Hindlimb muscle (tissue), 1 donor: ENCODE results near the gene GZF1. TPM values are rescaled to one million over a fixed set of nuclear protein-coding genes. Genes with fewer than 3 reads are reported as not detected.

Experiments
- DNase-seq: peaks from one replicate; pipeline ENCODE4 v3.0.0-alpha.2; 2013
- polyA plus RNA-seq: library from polyadenylated mRNA; unstranded; fragments of 120-200 nt; gene quantifications from one replicate; pipeline ENCODE4 v1.2.1, GENCODE V29; 2013; ENCODE audit not compliant: insufficient read length

Gene GZF1
- polyA plus RNA-seq, 1 donor: 10.8 TPM

DNA sequence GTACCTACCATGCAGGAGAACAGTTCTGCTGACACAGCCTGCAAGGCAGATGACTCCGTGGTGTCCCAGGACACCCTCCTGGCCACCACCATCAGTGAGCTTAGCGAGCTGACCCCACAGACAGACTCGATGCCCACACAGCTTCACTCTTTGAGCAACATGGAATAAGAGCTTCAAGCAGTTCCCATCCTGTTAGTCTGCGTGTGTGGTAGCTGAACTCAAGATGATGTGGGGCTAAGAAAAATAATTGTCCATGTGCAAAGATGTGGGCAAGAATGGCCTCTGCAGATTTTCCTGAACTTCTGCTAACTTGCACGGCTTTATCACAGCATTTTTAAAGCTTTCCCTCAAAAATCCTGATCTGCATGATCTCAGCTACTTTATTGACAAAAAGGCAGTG, 8.3 kb downstream of the GZF1 start:
- DNase-seq: no peak

DNA sequence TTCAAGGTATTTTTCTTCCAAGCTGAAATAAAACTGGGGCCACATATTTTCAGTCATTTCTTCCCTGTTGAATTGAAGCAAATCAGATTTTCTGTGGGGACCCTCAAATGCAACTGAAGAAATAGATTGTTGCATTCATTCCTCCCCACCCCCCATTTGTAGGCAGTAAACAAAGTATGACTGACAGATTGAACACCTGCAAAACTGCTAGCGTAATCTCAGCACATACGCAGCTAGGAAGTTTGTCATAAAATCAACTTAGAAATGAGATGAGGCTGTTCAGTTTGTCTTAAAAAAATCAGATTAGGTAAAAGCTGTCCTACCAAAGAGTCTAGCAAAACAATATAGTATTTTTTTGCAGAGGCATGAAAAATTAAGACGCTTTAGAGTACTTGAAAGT, 8.9 kb downstream of the GZF1 start:
- DNase-seq: no peak

DNA sequence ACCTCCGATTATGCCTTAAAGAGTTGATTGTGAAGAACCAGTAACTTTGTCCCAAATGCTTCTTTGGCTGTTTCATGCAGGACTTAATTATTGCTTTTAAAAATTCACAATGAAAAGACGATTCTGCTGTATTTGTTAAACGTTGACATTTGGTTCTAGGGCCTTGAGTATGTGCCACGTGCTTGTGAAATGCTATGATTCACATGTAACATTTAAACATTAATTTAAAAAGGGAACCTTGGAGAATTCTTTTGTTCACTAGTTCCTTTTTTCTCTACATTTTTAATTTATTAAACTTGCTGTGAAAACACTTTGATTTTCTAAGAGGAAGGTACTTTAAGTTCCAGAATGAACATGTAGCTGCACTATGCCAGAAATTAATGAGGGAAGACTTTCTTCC, 9.5 kb downstream of the GZF1 start:
- DNase-seq: no peak

GRCh38 chr20:23374441-23374840, 12.5 kb downstream of the GZF1 start:
- no peak for DNase-seq

DNA sequence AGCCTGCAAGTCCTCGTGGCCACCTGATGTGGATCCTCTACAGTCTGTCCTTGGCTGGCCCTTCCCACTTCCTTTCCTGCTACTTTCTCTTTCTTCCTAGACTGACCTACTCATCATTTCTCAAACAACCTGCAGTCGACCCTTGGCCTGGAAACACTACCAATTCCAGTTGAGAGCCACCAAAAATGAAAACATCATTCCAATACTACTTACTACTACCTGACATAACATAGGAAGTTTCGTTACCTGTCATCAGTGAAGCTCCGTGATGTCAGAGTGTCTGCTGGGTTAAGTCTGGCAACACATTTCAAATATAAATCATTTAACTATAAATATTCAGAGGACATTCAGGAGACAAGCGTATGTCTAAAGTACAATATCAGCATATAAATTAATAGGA, 13.8 kb downstream of the GZF1 start:
- no peak for DNase-seq

DNA sequence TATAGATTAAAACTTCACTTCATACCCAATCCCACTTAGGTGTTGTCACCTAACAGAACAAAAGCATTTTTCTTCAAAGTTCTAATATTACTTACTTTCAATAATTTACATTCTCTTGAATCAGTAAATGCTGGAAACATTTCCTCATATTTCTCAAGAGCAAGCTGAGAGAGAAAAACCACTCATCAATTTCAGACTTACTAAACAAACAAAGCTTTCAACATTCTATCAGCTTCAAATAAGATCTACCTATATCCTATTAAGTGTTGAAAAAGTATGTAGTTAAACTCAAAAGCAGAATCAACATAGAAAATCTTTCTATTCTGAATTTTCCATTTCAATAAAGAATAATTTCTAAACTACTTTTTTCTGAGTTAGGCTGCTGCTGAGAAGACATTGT, 17.8 kb downstream of the GZF1 start:
- no peak for DNase-seq

GRCh38 chr20:23381876-23382275, 19.9 kb downstream of the GZF1 start:
- no peak for DNase-seq

- no peak for DNase-seq
Measured at GRCh38 chr20:23386304-23387117, 24.5 kb downstream of the GZF1 start.

DNA sequence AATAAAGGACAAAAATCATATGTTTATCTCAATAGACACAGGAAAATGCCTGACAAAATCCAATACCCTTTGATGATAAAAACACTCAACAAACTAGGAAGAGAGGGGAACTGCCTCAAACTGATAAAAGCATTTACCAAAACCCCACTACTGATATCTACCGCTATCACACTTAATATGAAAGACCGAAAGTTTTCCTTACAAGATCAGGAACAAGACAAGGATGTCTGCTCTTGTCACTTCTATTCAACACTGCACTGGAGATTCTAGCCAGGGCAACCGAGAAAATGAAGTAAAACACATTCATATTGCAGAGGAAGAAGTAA, 25.1 kb downstream of the GZF1 start:
- DNase-seq: no peak

GRCh38 chr20:23390091-23390774, 28.3 kb downstream of the GZF1 start:
- DNase-seq: no peak

DNA sequence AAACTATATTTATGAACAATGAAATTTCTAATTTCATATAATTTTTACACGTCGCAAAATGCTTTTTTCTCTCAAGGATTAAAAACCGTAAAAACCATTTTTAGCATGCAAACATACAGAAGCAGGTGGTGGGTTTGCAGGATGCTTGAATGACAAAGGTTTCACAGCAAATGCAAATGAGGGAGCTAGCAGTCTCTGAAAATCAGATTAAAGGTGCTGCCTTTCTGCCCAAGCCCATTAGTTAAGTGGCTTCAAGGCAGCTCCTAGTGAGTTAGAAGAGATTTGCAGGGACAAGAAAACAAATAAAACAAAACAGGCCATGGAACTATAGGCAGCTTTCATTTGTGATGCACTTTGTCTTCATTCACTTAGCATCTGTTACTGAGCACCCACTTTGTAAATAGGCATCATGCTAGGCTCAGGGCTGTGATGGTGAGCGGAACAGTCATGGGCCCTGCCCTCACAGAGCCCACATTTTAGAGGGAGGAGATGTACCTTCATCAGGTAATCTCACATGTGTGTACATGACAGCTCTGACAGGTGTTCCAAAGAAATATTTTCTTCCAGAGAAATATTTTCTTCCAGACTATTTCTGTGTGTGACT, 29.8 kb downstream of the GZF1 start:
- no peak for DNase-seq

DNA sequence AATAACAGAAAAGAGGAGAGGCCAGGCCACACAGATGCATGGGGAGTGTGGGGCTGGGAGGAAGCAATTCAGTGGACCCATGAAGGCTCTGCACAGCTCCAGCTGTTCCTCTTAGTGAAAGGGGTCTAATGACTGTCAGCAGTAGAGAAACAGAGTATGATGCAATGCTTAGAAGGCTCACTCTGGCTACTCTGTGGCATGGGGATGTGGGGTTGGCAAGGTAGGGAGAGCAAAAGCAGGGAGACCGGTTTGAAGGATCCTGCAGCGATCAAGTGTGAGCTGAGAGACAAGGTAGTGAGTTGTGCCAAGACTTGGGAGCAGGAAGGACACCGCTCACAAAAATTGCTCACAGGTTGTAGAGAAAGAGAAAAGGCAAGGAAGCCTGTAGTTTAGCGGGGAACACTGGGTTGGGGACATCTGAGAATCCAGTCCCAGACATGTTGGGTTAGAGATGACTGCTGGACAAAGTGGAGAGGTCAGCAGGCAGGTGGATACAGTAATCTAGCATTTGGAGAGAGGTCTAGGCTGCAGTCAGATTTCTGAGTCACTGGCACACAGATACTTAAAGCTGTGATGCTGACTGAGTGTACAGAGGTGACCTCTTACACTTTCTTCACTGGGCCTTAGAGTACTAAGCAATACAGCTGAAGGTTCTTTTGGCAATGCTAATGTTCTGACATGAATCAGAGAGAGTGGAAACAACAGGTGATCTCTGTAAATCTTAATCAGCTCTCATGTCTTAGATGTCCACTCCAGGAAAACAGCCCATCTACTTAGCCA, 32.2 kb downstream of the GZF1 start:
- DNase-seq: no peak

DNA sequence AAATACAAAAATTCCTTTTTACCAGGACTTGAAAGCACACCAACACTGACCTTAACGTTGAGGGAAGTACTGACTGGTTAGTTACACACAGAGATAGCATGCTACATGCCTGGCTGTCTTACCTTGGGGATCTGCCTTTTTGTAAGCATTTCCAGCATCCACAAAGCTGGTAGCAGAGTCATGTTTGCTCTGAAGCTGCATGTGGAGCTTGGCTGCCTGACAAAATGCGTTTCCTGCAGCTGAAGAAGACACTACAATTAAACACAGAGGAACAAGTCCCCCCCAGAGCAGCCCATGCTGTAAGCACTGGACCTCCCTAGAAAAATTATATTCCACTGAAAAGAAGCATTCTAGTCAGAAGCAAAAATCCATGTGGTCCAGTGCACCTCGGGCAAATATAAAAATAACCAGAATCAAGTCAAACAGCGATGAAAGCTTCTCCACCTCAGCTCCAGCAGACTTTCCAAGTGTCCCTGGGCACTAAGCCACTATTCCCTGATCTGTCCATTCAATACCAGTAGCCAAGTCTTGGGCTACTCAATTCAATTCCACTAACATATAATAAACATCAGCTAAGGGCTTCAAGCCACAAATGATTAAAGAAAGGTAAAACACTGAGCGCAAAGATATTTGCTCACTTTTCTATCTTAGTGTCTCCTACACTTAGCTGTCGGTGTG, 35.1 kb downstream of the GZF1 start:
- peak; percentile 10 for DNase-seq

- DNase-seq: no peak
Measured at GRCh38 chr20:23397961-23398360, 36.0 kb downstream of the GZF1 start.

DNA sequence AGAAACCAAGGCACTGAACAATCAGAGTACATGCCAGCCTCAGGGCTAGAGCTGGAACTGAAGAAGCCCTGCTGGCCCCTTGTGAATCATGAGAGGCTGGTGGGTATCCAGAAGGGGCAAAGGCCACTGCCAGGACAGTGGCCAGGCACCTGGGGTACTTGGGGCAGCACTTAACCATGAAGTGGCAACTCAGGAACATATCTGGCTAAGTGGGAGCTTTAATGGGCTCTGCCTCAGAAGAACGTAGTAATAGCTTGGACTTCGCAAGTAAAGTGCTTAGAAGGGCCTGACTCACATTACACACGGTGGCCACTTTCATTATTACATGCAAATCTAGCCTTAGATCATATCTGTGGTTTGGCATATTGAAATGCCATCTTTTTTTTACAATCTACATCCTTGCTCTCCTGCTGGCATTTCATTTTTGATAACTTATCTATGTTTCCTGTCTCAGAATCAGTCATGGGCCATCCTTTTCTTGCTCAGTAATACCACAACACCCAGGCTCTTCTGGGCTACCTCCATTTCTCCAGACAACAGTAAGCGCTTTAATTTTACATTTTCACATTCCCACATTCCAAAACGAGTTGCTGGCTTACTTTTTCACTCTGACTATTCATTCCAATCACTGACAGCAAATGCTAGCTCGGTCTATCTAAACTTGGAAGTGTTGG, 37.7 kb downstream of the GZF1 start:
- DNase-seq: no peak

DNA sequence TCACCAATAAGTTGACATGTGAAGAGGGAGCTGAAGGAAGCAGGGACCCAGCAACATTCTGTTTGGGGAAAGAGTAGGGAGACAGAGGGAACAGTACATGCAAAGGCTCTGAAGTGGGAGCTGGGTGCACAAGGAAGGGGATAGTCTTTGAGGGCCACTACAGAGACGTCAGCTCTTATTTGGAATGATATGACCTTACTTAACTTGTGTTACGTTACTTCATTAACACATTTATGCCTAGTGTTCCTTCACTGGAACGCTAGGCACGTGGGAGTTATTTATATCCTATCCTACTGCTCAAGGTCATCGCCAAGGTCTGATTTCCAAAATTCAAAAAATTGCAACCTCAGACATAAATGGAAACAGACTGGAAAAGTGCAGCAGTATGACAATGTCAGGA, 39.1 kb downstream of the GZF1 start:
- DNase-seq: no peak

DNA sequence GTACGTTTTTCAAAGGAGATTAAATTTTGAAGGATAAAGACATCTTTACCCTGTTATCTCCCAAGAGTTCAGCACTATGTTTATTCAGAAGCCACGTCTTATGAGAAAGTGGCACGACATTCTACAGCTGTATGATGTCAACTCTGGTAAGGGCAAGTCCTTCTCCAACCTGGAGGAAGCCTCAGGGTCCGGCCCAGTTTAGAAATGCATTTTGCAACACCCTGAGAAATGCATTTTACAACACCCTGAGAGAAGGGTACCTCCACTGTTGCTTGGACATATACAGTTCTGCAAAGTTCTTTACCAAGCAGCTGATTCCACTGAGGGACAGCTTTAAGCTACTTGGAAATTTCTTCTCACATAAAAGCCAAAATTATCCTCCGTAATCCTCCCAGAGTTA, 41.8 kb downstream of the GZF1 start:
- DNase-seq: no peak

DNA sequence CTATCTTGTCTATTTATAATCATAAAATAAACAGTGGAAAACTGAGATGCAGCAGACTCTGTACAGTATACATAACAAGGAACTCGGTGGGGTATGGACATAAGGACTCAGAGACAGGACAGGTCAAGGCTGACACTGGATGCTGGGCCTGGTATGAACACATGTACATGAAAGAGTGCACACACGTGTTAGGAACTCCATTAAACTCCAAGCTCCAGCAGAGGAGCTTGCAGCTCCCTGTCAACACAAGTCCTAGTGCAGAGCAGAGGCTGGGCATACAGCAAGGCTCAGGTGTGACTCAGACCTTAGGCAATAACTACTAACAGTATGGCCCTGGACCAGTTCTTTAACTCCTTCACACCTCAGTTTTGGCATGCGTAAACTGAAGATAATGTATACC, 42.2 kb downstream of the GZF1 start:
- no peak for DNase-seq

DNA sequence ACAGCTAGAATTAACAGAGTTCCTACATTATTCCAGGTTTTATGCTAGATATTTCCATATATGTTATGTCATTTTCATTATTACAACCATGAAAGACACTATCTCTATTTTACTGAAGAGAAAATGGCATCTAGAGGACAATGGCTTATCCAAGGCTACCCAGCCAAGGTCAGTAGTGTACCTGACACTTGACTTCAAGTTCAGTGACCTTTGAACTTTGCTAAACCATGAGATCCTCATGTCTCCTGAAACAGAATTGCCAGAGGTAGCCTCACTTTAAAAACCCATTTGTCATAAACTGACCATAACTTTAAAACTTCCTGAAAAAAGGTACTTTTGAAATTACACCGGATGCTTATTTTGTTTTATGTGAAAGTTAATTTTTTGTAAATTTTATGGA, 44.9 kb downstream of the GZF1 start:
- DNase-seq: no peak

DNA sequence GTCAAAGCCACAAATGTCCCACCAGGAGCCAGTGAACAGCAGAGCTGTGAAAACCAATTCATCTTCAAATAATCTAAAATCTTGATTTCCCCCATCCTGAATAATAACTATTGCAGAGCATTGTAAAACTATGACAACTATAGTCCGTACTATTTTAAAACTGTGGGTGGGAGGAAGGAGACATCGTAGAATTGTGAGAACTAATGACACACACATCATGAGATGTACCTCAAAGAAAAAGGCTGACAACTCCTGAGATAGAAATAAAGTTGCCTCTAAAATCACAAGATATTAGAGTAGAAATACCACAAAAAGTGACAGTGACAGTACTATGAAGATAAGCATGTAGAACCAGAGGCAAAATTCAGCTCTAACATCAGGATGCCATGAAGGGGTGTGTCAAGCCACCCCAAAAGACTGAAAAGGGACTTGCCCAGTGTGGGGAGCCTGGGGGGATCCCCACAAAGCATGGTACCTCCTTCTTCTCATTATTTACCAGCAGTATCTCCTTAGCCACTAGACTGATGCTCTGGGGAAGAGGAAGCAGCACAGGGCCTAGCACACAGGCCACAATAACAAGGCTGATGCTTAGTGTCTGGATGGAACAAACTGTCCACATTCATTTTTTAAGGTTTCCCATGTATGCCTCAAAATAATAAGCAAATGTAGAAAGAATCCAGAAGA, 45.9 kb downstream of the GZF1 start:
- no peak for DNase-seq

DNA sequence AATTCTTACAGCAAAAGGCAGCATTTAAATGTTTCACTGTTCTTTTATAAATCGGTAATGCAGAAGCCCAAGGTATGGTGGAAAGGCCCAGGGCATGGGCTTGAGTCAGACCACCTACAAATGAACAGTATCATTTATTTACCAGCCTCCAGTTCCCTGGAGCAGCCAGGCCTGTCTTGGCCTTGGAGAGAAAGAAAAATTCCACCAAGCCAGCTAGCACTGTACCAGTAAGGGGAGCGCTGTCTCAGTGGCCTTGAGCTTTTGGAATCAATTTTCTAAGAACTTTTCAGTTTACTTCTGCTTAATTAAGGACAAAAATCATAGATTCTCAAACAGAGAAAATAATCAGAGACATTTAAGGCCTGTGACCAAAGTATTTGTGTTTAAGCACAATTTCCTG, 47.0 kb downstream of the GZF1 start:
- no peak for DNase-seq

- DNase-seq: no peak
Measured at GRCh38 chr20:23409800-23410199, 47.8 kb downstream of the GZF1 start.
